ENCODE measurements around the gene HS2ST1. TPM values are rescaled to one million over a fixed set of nuclear protein-coding genes. Genes with fewer than 3 reads are reported as not detected.

The HS2ST1 gene
- total RNA-seq, 2 donors from 2014 or later = 29.0 to 31.5 TPM

- Histone ChIP-seq H3K9ac (ENCODE audit: extremely low read depth, low read length, poor library complexity, severe bottlenecking) (no peak overlapping the region), H3K9me3 (ENCODE audit: control insufficient read depth, low read length) (peaks cover 20% of the 10 kb centered on the region), H3K4me3 (ENCODE audit: low read length) (no peak overlapping the region), H3K4me1 (ENCODE audit: control insufficient read depth, insufficient read depth, low read length) (no peaks in the 10 kb centered on the region), H3K36me3 (ENCODE audit: control insufficient read depth, insufficient read depth, low read length) (no peaks in the 10 kb centered on the region), H3K27me3 (ENCODE audit: control insufficient read depth, insufficient read depth, low read length, poor library complexity, severe bottlenecking) (no peaks in the 10 kb centered on the region), H3K27ac (ENCODE audit: low read depth, low read length) (no peak overlapping the region)
- TF ChIP-seq CTCF (conservative IDR thresholded peaks at IDR 0.05) = no peak
- H3K4me3 Mint-ChIP-seq = no peak overlapping the region
- 94 to 95% methylated on average over 5 of the region's 5 CpGs for WGBS, 2 experiments (ENCODE audit: insufficient coverage in 1 of 2, insufficient read length in 1 of 2)
- no peak overlapping the region for H3K27ac Mint-ChIP-seq
- H3K36me3 Mint-ChIP-seq (ENCODE audit: low read depth) = peaks cover 20% of the 10 kb centered on the region
- DNase-seq = no peak
- H3K9me3 Mint-ChIP-seq = peaks cover 16% of the 10 kb centered on the region
- H3K27me3 Mint-ChIP-seq (ENCODE audit: insufficient read depth) = no peaks in the 10 kb centered on the region
- peaks cover 4% of the 10 kb centered on the region for H3K4me1 Mint-ChIP-seq
These were observed 131.4 kb downstream of the HS2ST1 start for GRCh38 chr1:87045761-87046304.

GRCh38 chr1:87046951-87047350 lies 132.5 kb downstream of the HS2ST1 start:
- no peaks in the 10 kb centered on the region for H3K36me3 ChIP-seq (ENCODE audit: control insufficient read depth, insufficient read depth, low read length)
- Mint-ChIP-seq H3K27ac (no peak overlapping the region), H3K27me3 (ENCODE audit: insufficient read depth) (no peaks in the 10 kb centered on the region), H3K9me3 (peaks cover 16% of the 10 kb centered on the region), H3K4me1 (peaks cover 4% of the 10 kb centered on the region), H3K36me3 (ENCODE audit: low read depth) (peaks cover 20% of the 10 kb centered on the region), H3K4me3 (no peak overlapping the region)
- DNase-seq = no peak
- H3K9ac ChIP-seq (ENCODE audit: extremely low read depth, low read length, poor library complexity, severe bottlenecking) = no peak overlapping the region
- WGBS, 2 experiments (ENCODE audit: insufficient coverage in 1 of 2, insufficient read length in 1 of 2) = 50 to 65% methylated on average over 2 to 4 of the region's 4 CpGs
- TF ChIP-seq CTCF (conservative IDR thresholded peaks at IDR 0.05) = no peak
- H3K27me3 ChIP-seq (ENCODE audit: control insufficient read depth, insufficient read depth, low read length, poor library complexity, severe bottlenecking) = no peaks in the 10 kb centered on the region
- H3K4me3 ChIP-seq (ENCODE audit: low read length) = no peak overlapping the region
- H3K9me3 ChIP-seq (ENCODE audit: control insufficient read depth, low read length) = peaks cover 20% of the 10 kb centered on the region
- H3K4me1 ChIP-seq (ENCODE audit: control insufficient read depth, insufficient read depth, low read length) = no peaks in the 10 kb centered on the region
- no peak overlapping the region for H3K27ac ChIP-seq (ENCODE audit: low read depth, low read length)

- Histone ChIP-seq H3K4me1 (ENCODE audit: control insufficient read depth, insufficient read depth, low read length) (no peaks in the 10 kb centered on the region), H3K27me3 (ENCODE audit: control insufficient read depth, insufficient read depth, low read length, poor library complexity, severe bottlenecking) (no peaks in the 10 kb centered on the region), H3K27ac (ENCODE audit: low read depth, low read length) (no peak overlapping the region), H3K9me3 (ENCODE audit: control insufficient read depth, low read length) (peaks cover 20% of the 10 kb centered on the region), H3K36me3 (ENCODE audit: control insufficient read depth, insufficient read depth, low read length) (no peaks in the 10 kb centered on the region), H3K4me3 (ENCODE audit: low read length) (no peak overlapping the region), H3K9ac (ENCODE audit: extremely low read depth, low read length, poor library complexity, severe bottlenecking) (no peak overlapping the region)
- no peaks in the 10 kb centered on the region for H3K27me3 Mint-ChIP-seq (ENCODE audit: insufficient read depth)
- no peak for TF ChIP-seq CTCF (conservative IDR thresholded peaks at IDR 0.05)
- peaks cover 16% of the 10 kb centered on the region for H3K9me3 Mint-ChIP-seq
- 95 to 96% methylated on average over 3 of the region's 3 CpGs for WGBS, 2 experiments (ENCODE audit: insufficient coverage in 1 of 2, insufficient read length in 1 of 2)
- H3K4me1 Mint-ChIP-seq = peaks cover 4% of the 10 kb centered on the region
- H3K27ac Mint-ChIP-seq = no peak overlapping the region
- H3K36me3 Mint-ChIP-seq (ENCODE audit: low read depth) = peaks cover 20% of the 10 kb centered on the region
- DNase-seq = no peak
- no peak overlapping the region for H3K4me3 Mint-ChIP-seq
These were observed 133.8 kb downstream of the HS2ST1 start for GRCh38 chr1:87048237-87048636.
